Suprapubic skin (tissue), 4 donors: Measurements from ENCODE around the gene NTM. TPM values are rescaled to one million over a fixed set of nuclear protein-coding genes. Genes with fewer than 3 reads are reported as not detected.

Experiments used
- DNase-seq, 2 donors: peaks; one replicate each; pipeline ENCODE4 v3.0.0-alpha.2; 2019; ENCODE audit warnings: low spot score in 2 of 2
- H3K27ac ChIP-seq: fragments of 200-600 bp; sonication (generic); one replicate; pipeline ENCODE4 v1.5.1; 2019
- H3K27me3 ChIP-seq: fragments of 200-600 bp; sonication (generic); one replicate; pipeline ENCODE4 v1.5.1; 2019
- H3K36me3 ChIP-seq: fragments of 200-600 bp; sonication (generic); one replicate; pipeline ENCODE4 v1.5.1; 2019
- H3K4me1 ChIP-seq: fragments of 200-600 bp; sonication (generic); one replicate; pipeline ENCODE4 v1.5.1; 2019
- H3K4me3 ChIP-seq: fragments of 200-600 bp; sonication (generic); one replicate; pipeline ENCODE4 v1.5.1; 2019; ENCODE audit warnings: mild to moderate bottlenecking
- H3K9me3 ChIP-seq: fragments of 200-600 bp; sonication (generic); one replicate; pipeline ENCODE4 v1.5.1; 2019
- EP300 ChIP-seq: sonication (generic); formaldehyde crosslinking; IDR thresholded peaks from one replicate; pipeline ENCODE4 v1.6.1; 2017; ENCODE audit warnings: antibody characterized with exemption
- POLR2A ChIP-seq, 2 donors: fragments of 450-650 bp; IDR thresholded peaks; one replicate each; pipeline ENCODE4 v1.6.1; 2017; ENCODE audit warnings: antibody characterized with exemption in 2 of 2, mild to moderate bottlenecking in 2 of 2, moderate library complexity in 2 of 2
- POLR2AphosphoS5 ChIP-seq, 3 donors: sonication (generic); formaldehyde crosslinking; IDR thresholded peaks; one replicate each; pipeline ENCODE4 v1.6.1; 2017; ENCODE audit warnings: antibody characterized with exemption in 3 of 3
- WGBS: methylation state at CpG from one replicate; pipeline ENCODE4 v1.1.5; 2018; 5-methylcytosine and 5-hydroxymethylcytosine counted together
- total RNA-seq, 4 donors: library from RNA; depleted of rRNA; stranded (reverse); fragments of >200 nt; gene quantifications; one replicate each; pipeline ENCODE4 v1.1.0, GENCODE V29; 2016
- TF ChIP-seq, protein P1 (sequence below), 2 donors: fragments of 200-600 bp in 1 of 2; fragments of 450-650 bp in 1 of 2; sonication (generic) in 1 of 2; IDR thresholded peaks; one replicate each; pipeline ENCODE4 v1.5.1; 2016 to 2019; ENCODE audit warnings: antibody characterized with exemption in 2 of 2, mild to moderate bottlenecking in 1 of 2, moderate library complexity in 1 of 2

NTM gene
- total RNA-seq, 4 donors from 2014 or later, result 0.19 to 19.1 (median 2.1) TPM

DNA sequence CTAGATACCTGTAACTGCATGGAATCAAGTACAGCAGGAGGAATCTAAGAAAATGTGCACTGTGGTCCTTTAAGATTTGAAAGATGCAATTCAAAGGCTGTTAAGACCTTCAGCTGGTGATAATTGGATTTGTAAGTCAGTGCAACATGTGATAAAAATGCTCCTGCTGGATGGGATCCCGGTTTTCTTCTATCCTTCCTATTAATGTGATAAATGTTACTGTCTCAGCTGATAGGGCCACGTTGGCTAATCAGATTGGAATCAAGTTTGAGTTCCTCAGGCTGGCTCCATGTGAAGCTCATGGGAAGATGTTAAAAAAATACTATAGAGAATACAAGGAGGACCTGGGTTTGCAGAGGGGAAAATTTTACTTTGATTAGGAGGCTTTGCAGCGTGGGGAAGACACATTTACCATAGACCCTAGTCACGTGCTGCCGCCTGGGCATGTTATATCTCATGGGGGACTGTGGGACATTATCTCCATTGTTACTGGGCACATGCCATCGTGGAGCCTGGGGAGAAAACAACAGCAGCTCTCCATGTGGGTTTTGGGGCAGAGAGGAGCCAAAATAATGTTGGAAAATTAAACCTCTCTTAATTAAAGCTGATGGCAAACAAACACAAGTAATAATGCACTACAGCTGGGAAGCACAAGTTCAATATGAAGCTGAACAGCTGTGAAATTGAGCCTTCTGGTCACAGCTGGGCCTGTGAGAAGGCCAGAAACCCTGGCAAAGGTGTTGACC is 652.5 kb downstream of the NTM start:
- no peaks in the 10 kb centered on the region for H3K9me3 ChIP-seq
- TF ChIP-seq POLR2A (IDR thresholded peaks at IDR 0.05) (no peak), POLR2AphosphoS5 (IDR thresholded peaks at IDR 0.05) (no peak), EP300 (no peak)
- TF ChIP-seq, protein P1, sequence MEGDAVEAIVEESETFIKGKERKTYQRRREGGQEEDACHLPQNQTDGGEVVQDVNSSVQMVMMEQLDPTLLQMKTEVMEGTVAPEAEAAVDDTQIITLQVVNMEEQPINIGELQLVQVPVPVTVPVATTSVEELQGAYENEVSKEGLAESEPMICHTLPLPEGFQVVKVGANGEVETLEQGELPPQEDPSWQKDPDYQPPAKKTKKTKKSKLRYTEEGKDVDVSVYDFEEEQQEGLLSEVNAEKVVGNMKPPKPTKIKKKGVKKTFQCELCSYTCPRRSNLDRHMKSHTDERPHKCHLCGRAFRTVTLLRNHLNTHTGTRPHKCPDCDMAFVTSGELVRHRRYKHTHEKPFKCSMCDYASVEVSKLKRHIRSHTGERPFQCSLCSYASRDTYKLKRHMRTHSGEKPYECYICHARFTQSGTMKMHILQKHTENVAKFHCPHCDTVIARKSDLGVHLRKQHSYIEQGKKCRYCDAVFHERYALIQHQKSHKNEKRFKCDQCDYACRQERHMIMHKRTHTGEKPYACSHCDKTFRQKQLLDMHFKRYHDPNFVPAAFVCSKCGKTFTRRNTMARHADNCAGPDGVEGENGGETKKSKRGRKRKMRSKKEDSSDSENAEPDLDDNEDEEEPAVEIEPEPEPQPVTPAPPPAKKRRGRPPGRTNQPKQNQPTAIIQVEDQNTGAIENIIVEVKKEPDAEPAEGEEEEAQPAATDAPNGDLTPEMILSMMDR (IDR thresholded peaks at IDR 0.05), result no peak
- no peak overlapping the region for H3K27ac ChIP-seq
- 44% methylated on average over 6 of the region's 6 CpGs for WGBS
- DNase-seq, result no peak
- H3K4me3 ChIP-seq, result no peak overlapping the region
- H3K36me3 ChIP-seq, result no peaks in the 10 kb centered on the region
- H3K4me1 ChIP-seq, result no peaks in the 10 kb centered on the region
- H3K27me3 ChIP-seq, result no peaks in the 10 kb centered on the region

DNA sequence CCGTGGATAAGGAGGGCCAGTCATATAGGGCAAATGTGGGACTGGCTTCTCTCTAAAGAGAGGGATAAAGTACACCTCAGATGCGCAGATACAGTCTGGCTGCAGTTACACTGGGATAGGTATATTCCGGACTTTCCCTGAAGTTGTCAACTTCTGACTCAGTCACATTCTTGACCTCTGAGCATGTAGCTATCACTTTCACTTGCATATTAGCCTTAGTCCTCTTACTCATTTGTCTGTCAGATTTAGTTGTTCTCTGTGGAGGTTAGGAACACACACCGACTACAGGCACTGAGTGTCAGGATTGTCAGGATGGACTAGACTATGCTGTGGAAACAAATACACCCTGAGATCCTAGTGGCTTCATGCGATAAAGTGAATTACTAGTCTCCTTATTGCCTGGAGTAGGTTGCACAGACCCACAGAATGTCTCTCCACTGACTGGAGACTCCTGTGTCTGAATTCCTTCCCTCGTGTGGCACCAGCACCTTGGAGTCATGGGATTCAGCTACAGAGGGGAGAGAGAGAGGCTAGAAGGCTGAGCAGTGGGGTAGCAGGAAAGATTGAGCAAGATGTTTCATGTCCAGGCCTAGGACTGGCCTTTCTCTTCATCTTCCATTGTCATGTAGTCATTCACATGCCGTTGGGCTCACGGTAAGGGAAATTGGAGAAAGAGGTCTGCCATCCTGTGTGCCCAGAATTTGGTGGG is 654.3 kb downstream of the NTM start:
- TF ChIP-seq POLR2A (IDR thresholded peaks at IDR 0.05), result no peak
- no peak for TF ChIP-seq POLR2AphosphoS5 (IDR thresholded peaks at IDR 0.05)
- no peak for TF ChIP-seq EP300
- TF ChIP-seq, protein P1 (IDR thresholded peaks at IDR 0.05), result no peak
- Histone ChIP-seq H3K27me3 (no peaks in the 10 kb centered on the region), H3K4me3 (no peak overlapping the region), H3K4me1 (no peaks in the 10 kb centered on the region), H3K27ac (no peak overlapping the region), H3K36me3 (no peaks in the 10 kb centered on the region), H3K9me3 (no peaks in the 10 kb centered on the region)
- 85% methylated on average over 8 of the region's 8 CpGs for WGBS
- no peak for DNase-seq

DNA sequence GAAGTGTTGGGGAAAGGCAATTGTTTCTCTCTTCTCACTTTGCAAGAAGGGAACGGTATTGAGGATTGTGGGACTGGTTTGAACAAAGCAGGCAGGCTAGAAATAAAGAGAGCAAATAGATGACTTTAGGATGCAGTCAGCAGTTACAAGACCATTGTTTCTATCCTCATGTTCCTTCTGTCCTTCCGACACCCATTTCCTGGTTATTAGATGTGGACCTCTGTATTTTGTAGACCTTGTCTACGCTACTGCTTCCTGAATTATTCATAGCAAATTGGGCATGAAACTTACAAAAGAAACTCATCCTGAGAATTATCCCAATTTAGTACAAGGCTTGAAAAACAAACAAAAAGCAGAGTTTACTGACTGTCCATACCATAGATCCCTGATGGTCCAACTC is 656.3 kb downstream of the NTM start:
- no peaks in the 10 kb centered on the region for H3K4me1 ChIP-seq
- DNase-seq, result no peak
- 80% methylated on average over 3 of the region's 3 CpGs for WGBS
- no peak overlapping the region for H3K27ac ChIP-seq
- H3K4me3 ChIP-seq, result no peak overlapping the region
- TF ChIP-seq EP300 (no peak), POLR2AphosphoS5 (IDR thresholded peaks at IDR 0.05) (no peak)
- no peaks in the 10 kb centered on the region for H3K27me3 ChIP-seq
- no peaks in the 10 kb centered on the region for H3K9me3 ChIP-seq
- H3K36me3 ChIP-seq, result no peaks in the 10 kb centered on the region

DNA sequence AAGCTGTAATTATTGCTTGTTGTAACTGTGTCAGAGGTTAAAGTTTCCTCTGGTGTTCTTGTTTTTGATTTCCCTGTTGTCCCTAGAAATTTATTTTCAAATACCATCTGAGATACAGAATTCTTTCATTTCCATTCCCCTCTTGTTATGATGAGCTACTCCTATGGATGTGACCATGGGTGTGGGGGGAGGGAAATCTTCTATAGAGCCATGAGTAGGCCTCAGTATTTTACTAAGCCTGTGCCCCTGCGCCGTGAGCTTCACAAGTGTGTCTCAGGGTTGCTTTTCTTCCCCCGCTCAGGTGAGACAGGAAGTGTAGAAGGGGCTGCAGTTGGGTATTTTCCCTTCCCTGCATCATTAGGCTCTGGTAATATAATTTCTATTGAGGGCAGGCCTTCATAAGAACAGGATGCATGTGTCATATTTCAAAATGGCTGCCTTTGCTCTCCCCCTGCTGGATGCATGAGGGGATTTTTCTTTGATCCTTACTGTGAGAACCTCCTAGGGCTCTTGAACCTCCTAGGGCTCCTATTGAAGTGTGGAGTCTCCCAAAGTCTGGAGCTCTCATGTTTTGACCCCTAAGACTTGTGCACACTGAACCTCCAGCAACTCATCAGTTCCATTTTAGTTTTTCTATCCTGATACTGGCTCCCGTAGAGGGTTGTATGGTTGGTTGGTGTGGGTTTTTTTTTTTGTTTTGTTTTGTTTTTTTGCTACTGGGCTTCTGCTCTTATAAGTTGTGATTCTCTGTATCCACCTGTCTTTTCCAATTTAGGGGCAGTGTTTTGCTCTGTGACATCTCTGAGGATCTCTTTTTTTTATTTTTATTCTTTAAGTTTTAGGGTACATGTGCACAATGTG is 658.2 kb downstream of the NTM start:
- no peak for TF ChIP-seq EP300
- TF ChIP-seq, protein P1 (IDR thresholded peaks at IDR 0.05), result no peak
- no peak for TF ChIP-seq POLR2A (IDR thresholded peaks at IDR 0.05)
- no peak for TF ChIP-seq POLR2AphosphoS5 (IDR thresholded peaks at IDR 0.05)
- no peak for DNase-seq
- WGBS, result 91% methylated on average over 4 of the region's 4 CpGs
- H3K9me3 ChIP-seq, result no peaks in the 10 kb centered on the region
- no peaks in the 10 kb centered on the region for H3K27me3 ChIP-seq
- no peaks in the 10 kb centered on the region for H3K36me3 ChIP-seq
- no peak overlapping the region for H3K4me3 ChIP-seq
- H3K4me1 ChIP-seq, result no peaks in the 10 kb centered on the region
- no peak overlapping the region for H3K27ac ChIP-seq

DNA sequence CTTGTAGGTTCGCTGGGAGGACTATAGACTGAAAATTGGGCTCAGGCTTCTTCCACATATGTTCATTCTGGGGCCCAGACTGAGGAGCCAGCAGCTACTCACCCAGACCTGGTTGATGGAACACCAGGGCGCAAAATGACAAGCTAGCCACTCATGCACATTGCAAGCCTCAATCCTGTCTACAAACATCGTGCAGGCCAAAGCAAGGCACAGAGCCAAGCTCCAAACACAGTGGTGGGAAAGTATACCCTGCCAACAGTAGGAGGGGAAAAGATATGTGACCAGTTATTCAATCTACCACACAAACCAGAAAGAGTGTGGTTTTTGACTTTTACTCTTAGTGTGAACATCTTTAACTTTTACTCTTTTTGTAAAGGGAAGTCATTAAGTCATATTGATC is 660.5 kb downstream of the NTM start:
- no peaks in the 10 kb centered on the region for H3K36me3 ChIP-seq
- WGBS, result 72% methylated on average over 3 of the region's 3 CpGs
- no peak overlapping the region for H3K4me3 ChIP-seq

More for the DNA sequence above, 660.5 kb downstream of the NTM start:
- Histone ChIP-seq H3K9me3 (no peaks in the 10 kb centered on the region), H3K27me3 (no peaks in the 10 kb centered on the region), H3K27ac (no peak overlapping the region), H3K4me1 (no peaks in the 10 kb centered on the region)
- TF ChIP-seq, protein P1 (IDR thresholded peaks at IDR 0.05), result no peak
- TF ChIP-seq POLR2AphosphoS5 (IDR thresholded peaks at IDR 0.05), result no peak
- no peak for TF ChIP-seq EP300
- no peak for TF ChIP-seq POLR2A (IDR thresholded peaks at IDR 0.05)
- DNase-seq, result no peak
